ENCODE data around the gene SPATA31D4.
"Not testable (repeated sequence)": the region's sequence is repeated elsewhere in the genome, so short reads cannot be mapped to it uniquely, and the experiment has no call there.

SPATA31D4 gene

DNA sequence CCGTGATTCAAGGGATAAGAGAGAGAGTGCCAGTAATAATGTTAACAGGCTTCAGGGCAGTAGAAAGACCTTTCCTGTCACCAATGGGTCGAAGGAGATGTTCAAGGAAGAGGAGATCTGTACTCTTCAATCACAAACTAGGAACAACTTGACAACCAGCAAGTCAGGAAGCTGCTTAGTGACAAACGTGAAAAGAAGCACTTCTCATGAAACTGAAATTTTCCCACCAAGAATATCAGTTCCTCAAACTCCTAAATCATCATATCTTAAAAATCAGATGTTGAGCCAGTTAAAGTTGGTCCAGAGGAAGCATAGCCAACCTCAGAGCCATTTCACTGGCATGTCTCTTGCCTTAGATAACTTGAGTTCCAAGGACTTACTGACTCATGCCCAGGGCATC is 5.3 kb downstream of the SPATA31D4 start:
- not testable (repeated sequence) for H3F3A ChIP-seq (ENCODE audit: low read depth); H3K4me1 ChIP-seq (ENCODE audit: insufficient read depth, low read length, poor library complexity, severe bottlenecking); H3K9me2 ChIP-seq (replicated peaks; ENCODE audit: low read depth, low read length); H3K4me3 ChIP-seq (ENCODE audit: low read length, poor library complexity, severe bottlenecking); H3K36me3 ChIP-seq (ENCODE audit: insufficient read depth, low read length); H4K20me1 ChIP-seq (ENCODE audit: insufficient read depth, low read length, poor library complexity, severe bottlenecking); H3K9ac ChIP-seq (ENCODE audit: low read depth, low read length, poor library complexity, severe bottlenecking); H3K27me3 ChIP-seq (ENCODE audit: insufficient read depth, low read length, poor library complexity, severe bottlenecking); H3K4me2 ChIP-seq (ENCODE audit: low read depth, low read length, poor library complexity, severe bottlenecking); H2AFZ ChIP-seq (ENCODE audit: low read length); H3K9me3 ChIP-seq (ENCODE audit: insufficient read depth, low read depth, low read length); H3K79me2 ChIP-seq (ENCODE audit: insufficient read depth, low read length)

DNA sequence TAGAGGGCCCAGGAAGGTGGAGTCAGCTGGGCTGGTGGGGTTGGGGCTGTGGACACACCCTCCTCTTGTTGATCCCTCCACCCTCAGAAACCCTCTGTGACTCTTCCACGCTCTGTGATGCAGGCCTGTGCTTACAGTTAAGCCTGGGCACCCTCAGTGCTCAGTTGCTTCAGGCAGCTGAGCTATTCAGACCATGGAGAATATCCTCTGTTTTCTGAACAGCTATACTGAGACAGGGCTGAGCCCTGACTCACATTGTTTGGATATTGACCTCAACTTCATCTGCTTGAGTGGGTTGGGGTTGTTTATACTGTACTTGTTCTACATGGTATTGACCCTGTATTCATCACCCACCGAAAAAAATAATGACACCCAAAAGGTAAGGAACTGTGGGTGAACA is 15.2 kb downstream of the SPATA31D4 start, which contains the start of gene SPATA31D3:
Gene SPATA31D3 (plus strand): TSS at position 108 of the 400 bp plus-strand sequence. CDS start 86 bp downstream, at position 194.
- H3K9me2 ChIP-seq (replicated peaks; ENCODE audit: low read depth, low read length); H3K4me3 ChIP-seq (ENCODE audit: low read length, poor library complexity, severe bottlenecking); H4K20me1 ChIP-seq (ENCODE audit: insufficient read depth, low read length, poor library complexity, severe bottlenecking); H3K9ac ChIP-seq (ENCODE audit: low read depth, low read length, poor library complexity, severe bottlenecking); H3K9me3 ChIP-seq (ENCODE audit: insufficient read depth, low read depth, low read length); H3K4me2 ChIP-seq (ENCODE audit: low read depth, low read length, poor library complexity, severe bottlenecking); H3K4me1 ChIP-seq (ENCODE audit: insufficient read depth, low read length, poor library complexity, severe bottlenecking); H3K36me3 ChIP-seq (ENCODE audit: insufficient read depth, low read length); H3F3A ChIP-seq (ENCODE audit: low read depth); H3K79me2 ChIP-seq (ENCODE audit: insufficient read depth, low read length); H3K27me3 ChIP-seq (ENCODE audit: insufficient read depth, low read length, poor library complexity, severe bottlenecking); H2AFZ ChIP-seq (ENCODE audit: low read length): not testable (repeated sequence)

GRCh38 chr9:81948650-81949049 is 20.4 kb downstream of the SPATA31D4 start:
- not testable (repeated sequence) for H3F3A ChIP-seq (ENCODE audit: low read depth)

DNA sequence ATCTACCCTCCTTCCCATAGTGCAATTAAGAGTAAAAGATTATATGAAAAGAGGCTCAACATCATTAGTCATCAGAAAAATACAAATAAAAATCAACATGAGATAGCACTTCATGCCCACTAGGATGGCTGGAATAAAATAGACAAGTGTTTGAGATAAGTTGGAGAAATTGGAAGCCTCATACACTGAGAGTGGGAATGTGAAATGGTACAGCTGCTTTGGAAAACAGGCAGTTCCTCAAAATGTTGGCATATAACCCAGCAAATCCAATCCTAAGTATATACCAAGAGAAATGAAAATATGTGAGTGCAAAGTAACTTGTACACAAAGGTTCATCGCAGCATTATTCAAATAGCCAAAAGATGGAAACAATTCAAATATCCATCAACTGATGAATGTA is 24.9 kb downstream of the SPATA31D4 start:
- Histone ChIP-seq H2AFZ (ENCODE audit: low read length) (no peak overlapping the region), H3K4me2 (ENCODE audit: low read depth, low read length, poor library complexity, severe bottlenecking) (no peak overlapping the region), H3K9ac (ENCODE audit: low read depth, low read length, poor library complexity, severe bottlenecking) (no peak overlapping the region), H3K4me1 (ENCODE audit: insufficient read depth, low read length, poor library complexity, severe bottlenecking) (no peaks in the 10 kb centered on the region), H4K20me1 (ENCODE audit: insufficient read depth, low read length, poor library complexity, severe bottlenecking) (no peaks in the 10 kb centered on the region), H3K79me2 (ENCODE audit: insufficient read depth, low read length) (no peaks in the 10 kb centered on the region), H3K4me3 (ENCODE audit: low read length, poor library complexity, severe bottlenecking) (no peak overlapping the region), H3K9me3 (ENCODE audit: insufficient read depth, low read depth, low read length) (peaks cover 7% of the 10 kb centered on the region; the same call in 1 of the 2 replicates), H3K27me3 (ENCODE audit: insufficient read depth, low read length, poor library complexity, severe bottlenecking) (no peaks in the 10 kb centered on the region), H3K36me3 (ENCODE audit: insufficient read depth, low read length) (no peaks in the 10 kb centered on the region), H3F3A (ENCODE audit: low read depth) (no peaks in the 10 kb centered on the region), H3K9me2 (replicated peaks; ENCODE audit: low read depth, low read length) (no peaks in the 10 kb centered on the region)
- TF ChIP-seq CTCF (conservative IDR thresholded peaks at IDR 0.05; ENCODE audit: low read length) (no peak), EZH2phosphoT487 (IDR thresholded peaks at IDR 0.05; ENCODE audit: borderline replicate concordance) (no peak)

More at GRCh38 chr9:81948650-81949049, 20.4 kb downstream of the SPATA31D4 start:
- H3K36me3 ChIP-seq (ENCODE audit: insufficient read depth, low read length); H3K79me2 ChIP-seq (ENCODE audit: insufficient read depth, low read length); H3K4me3 ChIP-seq (ENCODE audit: low read length, poor library complexity, severe bottlenecking); H3K4me2 ChIP-seq (ENCODE audit: low read depth, low read length, poor library complexity, severe bottlenecking); H2AFZ ChIP-seq (ENCODE audit: low read length); H4K20me1 ChIP-seq (ENCODE audit: insufficient read depth, low read length, poor library complexity, severe bottlenecking); H3K9me2 ChIP-seq (replicated peaks; ENCODE audit: low read depth, low read length); H3K27me3 ChIP-seq (ENCODE audit: insufficient read depth, low read length, poor library complexity, severe bottlenecking); H3K4me1 ChIP-seq (ENCODE audit: insufficient read depth, low read length, poor library complexity, severe bottlenecking); H3K9ac ChIP-seq (ENCODE audit: low read depth, low read length, poor library complexity, severe bottlenecking); H3K9me3 ChIP-seq (ENCODE audit: insufficient read depth, low read depth, low read length): not testable (repeated sequence)

GRCh38 chr9:81955625-81956024 is 27.4 kb downstream of the SPATA31D4 start:
- no peaks in the 10 kb centered on the region for H3K27me3 ChIP-seq (ENCODE audit: insufficient read depth, low read length, poor library complexity, severe bottlenecking)
- no peaks in the 10 kb centered on the region for H3K79me2 ChIP-seq (ENCODE audit: insufficient read depth, low read length)
- no peak overlapping the region for H3K9ac ChIP-seq (ENCODE audit: low read depth, low read length, poor library complexity, severe bottlenecking)
- no peak overlapping the region for H2AFZ ChIP-seq (ENCODE audit: low read length)
- no peak overlapping the region for H3K4me3 ChIP-seq (ENCODE audit: low read length, poor library complexity, severe bottlenecking)
- H4K20me1 ChIP-seq (ENCODE audit: insufficient read depth, low read length, poor library complexity, severe bottlenecking), result no peaks in the 10 kb centered on the region
- H3F3A ChIP-seq (ENCODE audit: low read depth), result no peaks in the 10 kb centered on the region
- TF ChIP-seq EZH2phosphoT487 (IDR thresholded peaks at IDR 0.05; ENCODE audit: borderline replicate concordance) (no peak), CTCF (conservative IDR thresholded peaks at IDR 0.05; ENCODE audit: low read length) (no peak)
- H3K9me2 ChIP-seq (replicated peaks; ENCODE audit: low read depth, low read length), result no peaks in the 10 kb centered on the region
- no peak overlapping the region for H3K4me2 ChIP-seq (ENCODE audit: low read depth, low read length, poor library complexity, severe bottlenecking)
- no peaks in the 10 kb centered on the region for H3K36me3 ChIP-seq (ENCODE audit: insufficient read depth, low read length)
- H3K9me3 ChIP-seq (ENCODE audit: insufficient read depth, low read depth, low read length), result peaks cover 7% of the 10 kb centered on the region; the same call in 1 of the 2 replicates
- H3K4me1 ChIP-seq (ENCODE audit: insufficient read depth, low read length, poor library complexity, severe bottlenecking), result no peaks in the 10 kb centered on the region

Data from Loucy (cell line).